ENCODE measurements around the gene ZNF263.
"Not testable (repeated sequence)": the region's sequence is repeated elsewhere in the genome, so short reads cannot be mapped to it uniquely, and the experiment has no call there.

The ZNF263 gene

GRCh38 chr16:3256146-3256865, 27.0 kb upstream of the ZNF263 start, which contains the start of gene MEFV:
Gene MEFV (minus strand): TSS chr16:3256633. CDS start chr16:3256587, 46 bp downstream.
- Mint-ChIP-seq H3K9me3 (ENCODE audit: low read depth) (no peaks in the 10 kb centered on the region), H3K4me3 (no peak within 1 kb of the TSS), H3K36me3 (no peaks in the 10 kb centered on the region), H3K27ac (no peak within 1 kb of the TSS), H3K27me3 (peaks cover 2% of the 10 kb centered on the region), H3K4me1 (ENCODE audit: low read depth) (no peaks in the 10 kb centered on the region)

DNA sequence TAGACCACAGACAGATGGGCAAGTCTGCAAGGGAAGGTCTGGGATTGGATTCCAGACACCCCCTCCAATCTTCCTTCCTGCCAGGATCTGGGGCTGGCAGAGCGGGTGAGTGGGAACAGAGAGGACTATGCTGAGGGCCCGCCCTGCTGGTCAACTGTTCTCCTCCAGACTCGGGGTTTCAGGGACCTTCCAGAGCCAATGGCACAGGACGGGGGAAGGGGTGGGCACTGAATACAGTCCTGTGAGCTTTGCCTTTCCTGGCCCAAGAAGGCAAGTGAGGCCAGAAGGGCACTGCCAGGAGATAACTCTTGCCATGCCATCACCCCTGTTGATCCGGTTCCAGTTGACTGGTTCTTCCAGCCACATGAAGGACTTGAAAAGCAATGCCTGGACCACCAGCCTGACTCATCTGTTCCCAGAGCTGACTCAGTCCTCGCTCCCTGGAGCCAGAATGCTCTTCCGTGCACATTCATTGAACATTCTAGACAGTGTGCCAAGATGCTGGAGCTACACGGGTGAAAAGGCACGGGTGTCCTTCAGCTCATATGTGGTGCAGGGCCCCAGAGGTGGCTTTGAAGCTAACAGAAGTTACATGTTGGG, 26.3 kb upstream of the ZNF263 start:
- Mint-ChIP-seq H3K36me3 (no peaks in the 10 kb centered on the region), H3K9me3 (ENCODE audit: low read depth) (no peaks in the 10 kb centered on the region), H3K27ac (no peak overlapping the region), H3K27me3 (peaks cover 2% of the 10 kb centered on the region), H3K4me3 (no peak overlapping the region), H3K4me1 (ENCODE audit: low read depth) (peaks cover 2% of the 10 kb centered on the region)

GRCh38 chr16:3259836-3260235, 23.5 kb upstream of the ZNF263 start:
- no peaks in the 10 kb centered on the region for H3K9me3 Mint-ChIP-seq (ENCODE audit: low read depth)
- H3K27ac Mint-ChIP-seq, result no peak overlapping the region
- H3K4me3 Mint-ChIP-seq, result no peak overlapping the region
- H3K27me3 Mint-ChIP-seq, result no peaks in the 10 kb centered on the region
- no peaks in the 10 kb centered on the region for H3K36me3 Mint-ChIP-seq
- H3K4me1 Mint-ChIP-seq (ENCODE audit: low read depth), result peaks cover 21% of the 10 kb centered on the region

- H3K36me3 Mint-ChIP-seq, result no peaks in the 10 kb centered on the region
- no peaks in the 10 kb centered on the region for H3K27me3 Mint-ChIP-seq
- H3K4me1 Mint-ChIP-seq (ENCODE audit: low read depth), result peaks cover 37% of the 10 kb centered on the region
Observed at GRCh38 chr16:3262517-3262916, 20.8 kb upstream of the ZNF263 start.

DNA sequence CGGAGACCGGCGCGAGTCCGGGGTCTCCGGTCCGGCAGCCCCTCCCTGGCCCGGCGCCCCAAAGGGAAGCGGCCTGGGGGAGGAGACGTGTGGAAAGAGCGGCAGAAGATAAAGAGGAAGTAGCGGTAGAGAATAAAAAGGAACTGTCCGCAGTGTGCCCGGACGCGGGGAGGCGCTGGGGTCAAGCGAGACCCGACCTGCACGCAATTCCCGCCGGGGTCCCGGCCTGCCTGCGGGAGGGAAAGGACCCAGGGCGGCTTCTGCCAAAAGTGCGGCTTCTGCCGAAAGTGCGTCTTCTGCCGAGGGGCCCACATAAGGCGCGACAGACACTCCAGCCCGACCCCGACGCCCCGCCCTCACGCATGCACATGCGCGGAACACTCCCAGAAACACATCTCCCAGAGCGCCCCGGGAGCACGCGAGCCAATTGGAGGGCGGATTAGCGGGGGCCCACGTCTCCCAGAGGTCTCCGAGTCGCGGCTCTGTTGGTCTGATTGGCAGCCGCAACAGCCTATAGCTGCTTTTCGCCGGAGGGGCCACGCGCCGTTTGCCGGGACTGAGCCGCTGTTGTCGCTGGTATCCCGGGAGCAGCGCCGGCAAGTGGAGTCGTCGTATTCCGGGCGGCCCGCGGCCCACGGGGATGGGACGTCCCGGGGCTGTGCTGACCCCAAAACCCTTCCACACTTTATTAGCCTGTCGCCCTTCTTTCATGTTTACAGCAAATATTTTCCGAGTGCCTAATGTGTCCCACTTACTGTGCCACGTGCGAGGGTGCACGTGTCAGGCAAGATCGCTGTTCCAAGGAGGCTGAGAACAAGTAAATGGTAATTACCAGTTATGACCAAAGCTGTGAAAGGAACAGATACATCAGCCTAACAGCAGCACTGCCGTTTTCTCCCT, 18.9 kb upstream of the ZNF263 start:
- no peaks in the 10 kb centered on the region for H3K27me3 Mint-ChIP-seq
- H3K4me1 Mint-ChIP-seq (ENCODE audit: low read depth), result peaks cover 41% of the 10 kb centered on the region
- peak overlapping the region; percentile 92 for H3K27ac Mint-ChIP-seq
- H3K4me3 Mint-ChIP-seq, result peak overlapping the region; percentile 86
- no peaks in the 10 kb centered on the region for H3K9me3 Mint-ChIP-seq (ENCODE audit: low read depth)
- H3K36me3 Mint-ChIP-seq, result peaks cover 3% of the 10 kb centered on the region

More at GRCh38 chr16:3262517-3262916, 20.8 kb upstream of the ZNF263 start:
- Mint-ChIP-seq H3K9me3 (ENCODE audit: low read depth) (no peaks in the 10 kb centered on the region), H3K27ac (peak overlapping the region; percentile 92), H3K4me3 (peak overlapping the region; percentile 60)

GRCh38 chr16:3266873-3267537, 16.3 kb upstream of the ZNF263 start:
- Mint-ChIP-seq H3K4me3 (peak overlapping the region; percentile 8), H3K4me1 (ENCODE audit: low read depth) (peaks cover 38% of the 10 kb centered on the region), H3K36me3 (peaks cover 3% of the 10 kb centered on the region), H3K27me3 (no peaks in the 10 kb centered on the region), H3K9me3 (ENCODE audit: low read depth) (no peaks in the 10 kb centered on the region), H3K27ac (peak overlapping the region; percentile 5)

DNA sequence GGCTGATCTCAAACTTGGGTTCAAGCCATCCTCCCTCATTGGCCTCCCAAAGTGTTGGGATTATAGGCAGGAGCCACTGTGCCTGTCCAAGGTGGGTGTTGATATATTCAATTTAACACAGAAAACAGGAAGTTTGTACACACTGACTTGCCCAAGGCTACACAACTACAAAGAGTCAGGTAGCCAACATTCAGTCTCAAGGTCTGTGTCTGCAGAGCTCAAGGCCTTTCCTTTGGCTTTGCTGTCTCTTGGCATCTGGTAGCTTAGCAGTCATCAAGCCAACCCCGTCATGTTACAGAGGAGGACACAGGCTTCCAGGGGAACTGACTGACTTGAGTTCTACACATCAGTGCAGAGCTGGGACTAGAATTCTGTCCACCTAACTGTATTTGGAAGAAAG, 15.0 kb upstream of the ZNF263 start:
- no peaks in the 10 kb centered on the region for H3K9me3 Mint-ChIP-seq (ENCODE audit: low read depth)
- no peaks in the 10 kb centered on the region for H3K27me3 Mint-ChIP-seq
- H3K27ac Mint-ChIP-seq, result peak overlapping the region; percentile 5
- H3K36me3 Mint-ChIP-seq, result peaks cover 3% of the 10 kb centered on the region
- H3K4me3 Mint-ChIP-seq, result no peak overlapping the region
- peaks cover 28% of the 10 kb centered on the region for H3K4me1 Mint-ChIP-seq (ENCODE audit: low read depth)

GRCh38 chr16:3270718-3271117, 12.6 kb upstream of the ZNF263 start:
- H3K4me1 Mint-ChIP-seq (ENCODE audit: low read depth), result peaks cover 14% of the 10 kb centered on the region
- not testable (repeated sequence) for H3K27me3 Mint-ChIP-seq; H3K4me3 Mint-ChIP-seq; H3K27ac Mint-ChIP-seq; H3K36me3 Mint-ChIP-seq; H3K9me3 Mint-ChIP-seq (ENCODE audit: low read depth)

DNA sequence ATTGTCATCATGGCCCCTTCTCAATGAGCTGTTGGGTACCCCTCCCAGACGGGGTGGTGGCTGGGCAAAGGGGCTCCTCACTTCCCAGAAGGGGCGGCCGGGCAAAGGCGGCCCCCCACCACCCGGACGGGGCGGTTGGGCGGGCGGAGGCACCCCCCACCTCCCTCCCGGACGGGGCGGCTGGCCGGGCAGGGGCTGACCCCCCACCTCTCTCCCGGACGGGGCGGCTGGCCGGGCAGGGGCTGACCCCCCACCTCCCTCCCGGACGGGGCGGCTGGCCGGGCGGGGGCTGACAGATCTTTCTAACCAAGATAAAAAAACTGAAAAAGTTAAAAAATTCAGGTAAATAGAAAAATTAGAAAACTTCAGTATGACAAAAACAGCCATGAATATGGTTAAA, 12.0 kb upstream of the ZNF263 start:
- not testable (repeated sequence) for H3K9me3 Mint-ChIP-seq (ENCODE audit: low read depth); H3K36me3 Mint-ChIP-seq; H3K27me3 Mint-ChIP-seq; H3K27ac Mint-ChIP-seq; H3K4me3 Mint-ChIP-seq
- H3K4me1 Mint-ChIP-seq (ENCODE audit: low read depth), result peaks cover 12% of the 10 kb centered on the region

DNA sequence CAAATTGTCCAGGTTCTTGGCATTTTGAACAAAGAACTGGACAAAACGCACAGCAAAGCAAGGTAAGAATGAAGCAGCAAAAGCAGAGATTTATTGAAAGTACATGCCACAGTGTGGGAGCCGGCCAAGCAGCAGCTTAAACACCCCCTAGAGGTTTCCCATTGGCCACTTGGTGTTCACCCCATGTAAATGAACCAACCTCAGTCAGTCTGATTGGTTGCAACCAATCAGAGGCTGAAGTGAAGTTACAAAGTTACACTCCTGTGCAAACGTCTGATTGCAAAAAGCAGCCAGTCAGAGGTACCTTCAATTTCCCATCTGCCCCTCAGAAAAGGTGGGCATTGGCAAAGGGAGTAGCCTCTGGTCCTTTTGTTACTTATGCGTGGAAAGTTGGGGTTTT, 8.8 kb upstream of the ZNF263 start:
- H3K9me3 Mint-ChIP-seq (ENCODE audit: low read depth), result no peaks in the 10 kb centered on the region
- no peaks in the 10 kb centered on the region for H3K36me3 Mint-ChIP-seq
- H3K27me3 Mint-ChIP-seq, result no peaks in the 10 kb centered on the region
- H3K4me3 Mint-ChIP-seq, result no peak overlapping the region
- H3K4me1 Mint-ChIP-seq (ENCODE audit: low read depth), result no peaks in the 10 kb centered on the region
- H3K27ac Mint-ChIP-seq, result no peak overlapping the region

- H3K27me3 Mint-ChIP-seq, result no peaks in the 10 kb centered on the region
- H3K27ac Mint-ChIP-seq, result no peak overlapping the region
- no peaks in the 10 kb centered on the region for H3K4me1 Mint-ChIP-seq (ENCODE audit: low read depth)
- H3K9me3 Mint-ChIP-seq (ENCODE audit: low read depth), result no peaks in the 10 kb centered on the region
- no peaks in the 10 kb centered on the region for H3K36me3 Mint-ChIP-seq
- H3K4me3 Mint-ChIP-seq, result no peak overlapping the region
Observed at GRCh38 chr16:3274947-3275346, 8.3 kb upstream of the ZNF263 start.

- Mint-ChIP-seq H3K4me1 (ENCODE audit: low read depth) (no peaks in the 10 kb centered on the region), H3K36me3 (no peaks in the 10 kb centered on the region), H3K27ac (no peak overlapping the region), H3K4me3 (no peak overlapping the region), H3K9me3 (ENCODE audit: low read depth) (no peaks in the 10 kb centered on the region), H3K27me3 (no peaks in the 10 kb centered on the region)
Observed at GRCh38 chr16:3276679-3277078, 6.6 kb upstream of the ZNF263 start.

DNA sequence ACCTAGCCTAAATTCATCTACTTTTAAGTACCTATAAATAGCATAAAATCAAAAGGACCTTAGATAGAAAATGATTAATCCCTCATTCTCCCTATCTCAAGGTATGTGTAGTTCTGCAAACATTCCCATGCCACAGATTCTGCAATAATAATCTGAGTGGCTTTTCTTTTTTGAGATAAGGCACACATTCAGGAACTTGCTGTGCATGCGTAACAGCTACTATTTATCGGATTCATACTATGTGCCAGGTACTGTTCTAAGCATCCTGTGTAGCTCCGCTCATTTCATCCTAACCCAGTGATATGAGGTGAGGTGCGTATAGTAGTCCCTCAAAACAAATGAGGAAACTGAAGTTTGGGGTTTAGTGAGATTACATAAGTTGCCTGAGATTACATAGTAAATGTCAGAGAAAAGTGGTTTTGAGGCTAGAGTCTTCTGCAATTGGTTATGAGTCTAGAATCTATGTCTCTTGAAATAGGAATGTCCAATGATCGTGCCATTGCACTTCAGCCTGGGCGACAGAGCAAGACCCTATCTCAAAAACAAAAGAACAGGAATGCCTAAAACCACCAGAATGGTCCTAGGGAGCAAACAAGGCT, 2.0 kb upstream of the ZNF263 start:
- no peak overlapping the region for H3K27ac Mint-ChIP-seq
- H3K36me3 Mint-ChIP-seq, result peaks cover 18% of the 10 kb centered on the region
- H3K9me3 Mint-ChIP-seq (ENCODE audit: low read depth), result no peaks in the 10 kb centered on the region
- peak overlapping the region; percentile 97 for H3K4me3 Mint-ChIP-seq
- peaks cover 24% of the 10 kb centered on the region for H3K4me1 Mint-ChIP-seq (ENCODE audit: low read depth)
- H3K27me3 Mint-ChIP-seq, result no peaks in the 10 kb centered on the region

GRCh38 chr16:3282103-3282729, 1.1 kb upstream of the ZNF263 start:
- Mint-ChIP-seq H3K4me1 (ENCODE audit: low read depth) (peaks cover 24% of the 10 kb centered on the region), H3K4me3 (peak overlapping the region; percentile 97), H3K9me3 (ENCODE audit: low read depth) (no peaks in the 10 kb centered on the region), H3K36me3 (peaks cover 25% of the 10 kb centered on the region), H3K27ac (peak overlapping the region; percentile 88), H3K27me3 (no peaks in the 10 kb centered on the region)
